ENCODE results near the gene MSANTD4. TPM values are rescaled to one million over a fixed set of nuclear protein-coding genes. Genes with fewer than 3 reads are reported as not detected.

MSANTD4 gene
- total RNA-seq, 1 experiment from 2014 or later = 18.0 TPM

DNA sequence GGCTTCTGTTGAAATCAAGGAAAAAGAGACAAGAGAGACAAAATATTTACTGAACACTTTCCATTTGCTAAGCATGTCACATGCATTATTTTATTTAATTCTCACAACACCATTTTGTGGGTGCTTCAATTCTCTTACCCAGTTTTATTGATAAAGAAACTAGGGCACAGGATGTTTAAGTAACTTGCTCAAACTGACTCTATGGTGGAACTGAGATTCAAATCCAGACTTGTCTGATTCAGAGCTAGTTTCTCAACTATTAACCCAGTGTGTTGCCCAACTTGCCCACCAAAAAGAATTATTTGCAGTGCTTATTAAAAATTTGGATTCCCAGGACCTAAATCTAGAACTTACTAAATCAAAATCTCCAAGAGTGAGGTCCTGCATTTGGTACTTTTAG is 21.5 kb upstream of the MSANTD4 start:
- no peak overlapping the region for H3K4me2 ChIP-seq (ENCODE audit: low read length)
- H3K9ac ChIP-seq (ENCODE audit: low read length) = no peak overlapping the region
- no peaks in the 10 kb centered on the region for H4K20me1 ChIP-seq (ENCODE audit: low read length)
- H3K27me3 ChIP-seq (ENCODE audit: low read length) = no peaks in the 10 kb centered on the region
- CTCF ChIA-PET = no interaction called here
- POLR2A ChIA-PET (ENCODE audit: unreplicated experiment) = no interaction called here
- ATAC-seq (no peak), DNase-seq (no peak)
- no peaks in the 10 kb centered on the region for H3K9me2 ChIP-seq (replicated peaks; ENCODE audit: low read length)
- H3K36me3 ChIP-seq (ENCODE audit: low read depth, low read length) = no peaks in the 10 kb centered on the region
- no peak overlapping the region for H3K4me3 ChIP-seq (ENCODE audit: low read length)
- H3F3A ChIP-seq (ENCODE audit: low read length, unreplicated experiment) = no peaks in the 10 kb centered on the region
- H2AFZ ChIP-seq (ENCODE audit: low read length) = no peak overlapping the region
- H3K9me3 ChIP-seq (ENCODE audit: low read length) = no peaks in the 10 kb centered on the region
- H3K79me2 ChIP-seq (ENCODE audit: low read length) = no peaks in the 10 kb centered on the region
- H3K4me1 ChIP-seq (ENCODE audit: insufficient read depth, low read length) = no peaks in the 10 kb centered on the region
- no peak overlapping the region for H3K27ac ChIP-seq (ENCODE audit: low read length)
- intact Hi-C loops (cut with micrococcal nuclease) = no loop called here
- TF ChIP-seq, protein P1, sequence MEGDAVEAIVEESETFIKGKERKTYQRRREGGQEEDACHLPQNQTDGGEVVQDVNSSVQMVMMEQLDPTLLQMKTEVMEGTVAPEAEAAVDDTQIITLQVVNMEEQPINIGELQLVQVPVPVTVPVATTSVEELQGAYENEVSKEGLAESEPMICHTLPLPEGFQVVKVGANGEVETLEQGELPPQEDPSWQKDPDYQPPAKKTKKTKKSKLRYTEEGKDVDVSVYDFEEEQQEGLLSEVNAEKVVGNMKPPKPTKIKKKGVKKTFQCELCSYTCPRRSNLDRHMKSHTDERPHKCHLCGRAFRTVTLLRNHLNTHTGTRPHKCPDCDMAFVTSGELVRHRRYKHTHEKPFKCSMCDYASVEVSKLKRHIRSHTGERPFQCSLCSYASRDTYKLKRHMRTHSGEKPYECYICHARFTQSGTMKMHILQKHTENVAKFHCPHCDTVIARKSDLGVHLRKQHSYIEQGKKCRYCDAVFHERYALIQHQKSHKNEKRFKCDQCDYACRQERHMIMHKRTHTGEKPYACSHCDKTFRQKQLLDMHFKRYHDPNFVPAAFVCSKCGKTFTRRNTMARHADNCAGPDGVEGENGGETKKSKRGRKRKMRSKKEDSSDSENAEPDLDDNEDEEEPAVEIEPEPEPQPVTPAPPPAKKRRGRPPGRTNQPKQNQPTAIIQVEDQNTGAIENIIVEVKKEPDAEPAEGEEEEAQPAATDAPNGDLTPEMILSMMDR (conservative IDR thresholded peaks at IDR 0.05; ENCODE audit: low read depth, low read length) = no peak
- TF ChIP-seq EZH2phosphoT487 (IDR thresholded peaks at IDR 0.05; ENCODE audit: borderline replicate concordance, low read length) (no peak), EZH2 (IDR thresholded peaks at IDR 0.05; ENCODE audit: low read length, unreplicated experiment) (no peak)
- BruUV-seq (replicated peaks) = no TSS peak

DNA sequence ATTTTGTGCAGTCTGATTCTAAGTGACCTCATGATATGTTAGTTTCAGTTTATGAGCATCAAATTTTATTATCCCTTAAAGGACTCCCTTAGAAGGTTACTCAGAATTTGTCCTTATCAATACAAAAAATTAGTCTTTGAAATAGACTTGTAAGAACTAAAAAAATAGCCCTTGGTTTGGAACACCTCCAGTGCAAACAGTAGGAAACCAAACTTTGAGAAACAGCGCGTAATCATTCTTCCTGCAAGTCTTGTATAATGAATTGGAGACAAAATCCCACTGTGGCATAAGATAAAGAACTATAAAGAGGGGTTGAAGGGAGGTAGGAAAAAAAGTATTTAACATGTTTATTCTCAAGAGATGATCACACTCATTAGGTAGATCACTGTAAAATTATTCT is 10.8 kb upstream of the MSANTD4 start:
- intact Hi-C loops (cut with micrococcal nuclease) = no loop called here
- Histone ChIP-seq H3F3A (ENCODE audit: low read length, unreplicated experiment) (no peaks in the 10 kb centered on the region), H3K4me1 (ENCODE audit: insufficient read depth, low read length) (peaks cover 16% of the 10 kb centered on the region), H3K9me3 (ENCODE audit: low read length) (no peaks in the 10 kb centered on the region), H3K27me3 (ENCODE audit: low read length) (no peaks in the 10 kb centered on the region), H2AFZ (ENCODE audit: low read length) (no peak overlapping the region), H3K27ac (ENCODE audit: low read length) (no peak overlapping the region), H3K9ac (ENCODE audit: low read length) (no peak overlapping the region), H3K9me2 (replicated peaks; ENCODE audit: low read length) (no peaks in the 10 kb centered on the region), H3K36me3 (ENCODE audit: low read depth, low read length) (no peaks in the 10 kb centered on the region), H3K4me3 (ENCODE audit: low read length) (no peak overlapping the region), H4K20me1 (ENCODE audit: low read length) (no peaks in the 10 kb centered on the region), H3K4me2 (ENCODE audit: low read length) (no peak overlapping the region), H3K79me2 (ENCODE audit: low read length) (no peaks in the 10 kb centered on the region)
- no peak for TF ChIP-seq EZH2phosphoT487 (IDR thresholded peaks at IDR 0.05; ENCODE audit: borderline replicate concordance, low read length)
- TF ChIP-seq EZH2 (IDR thresholded peaks at IDR 0.05; ENCODE audit: low read length, unreplicated experiment) = no peak
- TF ChIP-seq, protein P1 (conservative IDR thresholded peaks at IDR 0.05; ENCODE audit: low read depth, low read length) = no peak
- POLR2A ChIA-PET (ENCODE audit: unreplicated experiment) = no interaction called here
- DNase-seq = no peak
- no peak for ATAC-seq
- CTCF ChIA-PET = no interaction called here
- BruUV-seq (replicated peaks) = no TSS peak

DNA sequence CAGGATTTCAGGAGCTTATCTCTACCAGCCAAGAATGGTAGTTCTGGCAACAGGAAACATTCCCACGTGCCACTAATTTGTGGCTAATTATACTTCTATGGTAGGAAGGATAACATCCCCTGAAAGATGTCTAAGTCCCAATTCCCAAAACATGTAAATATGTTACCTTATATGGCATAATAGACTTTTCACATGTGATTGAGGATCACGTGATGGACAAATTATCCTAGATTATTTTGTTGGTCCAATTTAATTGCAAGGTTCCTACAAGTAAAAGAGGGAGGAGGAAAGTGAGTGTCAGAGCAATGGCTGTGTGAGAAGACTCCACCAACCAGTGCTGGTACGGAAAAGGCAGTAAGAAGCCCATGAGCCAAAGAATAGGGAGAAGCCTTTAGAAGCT is 9.9 kb upstream of the MSANTD4 start:
- CTCF ChIA-PET = no interaction called here
- no peak overlapping the region for H3K4me3 ChIP-seq (ENCODE audit: low read length)
- H3F3A ChIP-seq (ENCODE audit: low read length, unreplicated experiment) = no peaks in the 10 kb centered on the region
- no TSS peak for BruUV-seq (replicated peaks)
- H2AFZ ChIP-seq (ENCODE audit: low read length) = no peak overlapping the region
- peak overlapping the region; percentile 10; the same call in 1 of the 2 replicates for H3K27ac ChIP-seq (ENCODE audit: low read length)
- ATAC-seq (no peak), DNase-seq (no peak)
- H3K9me2 ChIP-seq (replicated peaks; ENCODE audit: low read length) = no peaks in the 10 kb centered on the region
- no peaks in the 10 kb centered on the region for H3K36me3 ChIP-seq (ENCODE audit: low read depth, low read length)
- H3K9me3 ChIP-seq (ENCODE audit: low read length) = no peaks in the 10 kb centered on the region
- no peaks in the 10 kb centered on the region for H3K27me3 ChIP-seq (ENCODE audit: low read length)
- no peak overlapping the region for H3K9ac ChIP-seq (ENCODE audit: low read length)
- peak overlapping the region; percentile 28 for H3K4me2 ChIP-seq (ENCODE audit: low read length)
- intact Hi-C loops (cut with micrococcal nuclease) = no loop called here
- TF ChIP-seq, protein P1 (conservative IDR thresholded peaks at IDR 0.05; ENCODE audit: low read depth, low read length) = no peak
- TF ChIP-seq EZH2 (IDR thresholded peaks at IDR 0.05; ENCODE audit: low read length, unreplicated experiment) (no peak), EZH2phosphoT487 (IDR thresholded peaks at IDR 0.05; ENCODE audit: borderline replicate concordance, low read length) (no peak)
- POLR2A ChIA-PET (ENCODE audit: unreplicated experiment) = no interaction called here
- peaks cover 16% of the 10 kb centered on the region for H3K4me1 ChIP-seq (ENCODE audit: insufficient read depth, low read length)
- no peaks in the 10 kb centered on the region for H3K79me2 ChIP-seq (ENCODE audit: low read length)
- no peaks in the 10 kb centered on the region for H4K20me1 ChIP-seq (ENCODE audit: low read length)
